Liver (tissue), 3 donors: ENCODE results near the gene SEZ6L2.

Experiments used
- ATF3 ChIP-seq: IDR thresholded peaks from 2 replicates; pipeline ENCODE4 v1.6.1; 2016; ENCODE audit warnings: antibody characterized with exemption
- CTCF ChIP-seq: fragments of 150-350 bp; IDR thresholded peaks from 2 replicates; pipeline ENCODE4 v1.5.1; 2017; ENCODE audit warnings: improper control_type of control experiment, low read depth, low read length; ENCODE audit not compliant: missing input control
- EGR1 ChIP-seq, 2 donors: IDR thresholded peaks; 2 replicates each; pipeline ENCODE4 v1.6.1; 2016 to 2018; ENCODE audit warnings: antibody characterized with exemption in 2 of 2, low read depth in 2 of 2
- GABPA ChIP-seq, 2 donors: IDR thresholded peaks in 1 of 2; conservative IDR thresholded peaks in 1 of 2; 2 replicates each; pipeline ENCODE4 v1.6.1; 2016; ENCODE audit warnings: antibody characterized with exemption in 2 of 2, mild to moderate bottlenecking in 1 of 2, moderate library complexity in 1 of 2
- JUND ChIP-seq, 2 donors: IDR thresholded peaks; 2 replicates each; pipeline ENCODE4 v1.6.1; 2016; ENCODE audit warnings: antibody characterized with exemption in 2 of 2
- MAX ChIP-seq: IDR thresholded peaks from 2 replicates; pipeline ENCODE4 v1.6.1; 2016; ENCODE audit warnings: antibody characterized with exemption
- NR2F2 ChIP-seq: IDR thresholded peaks from 2 replicates; pipeline ENCODE4 v1.6.1; 2016; ENCODE audit warnings: antibody characterized with exemption
- RAD21 ChIP-seq, 2 donors: IDR thresholded peaks; 2 replicates each; pipeline ENCODE4 v1.6.1; 2016; ENCODE audit warnings: antibody characterized with exemption in 2 of 2, mild to moderate bottlenecking in 2 of 2
- SP1 ChIP-seq: IDR thresholded peaks from 2 replicates; pipeline ENCODE4 v1.6.1; 2018; ENCODE audit warnings: antibody characterized with exemption, mild to moderate bottlenecking
- TAF1 ChIP-seq: conservative IDR thresholded peaks from 2 replicates; pipeline ENCODE4 v1.6.1; 2016; ENCODE audit warnings: antibody characterized with exemption, mild to moderate bottlenecking
- YY1 ChIP-seq: IDR thresholded peaks from 2 replicates; pipeline ENCODE4 v1.6.1; 2016; ENCODE audit warnings: antibody characterized with exemption, mild to moderate bottlenecking
- donor health status: healthy.
- donor health status: healthy.

GRCh38 chr16:29862884-29863668, 36.3 kb downstream of the SEZ6L2 start, which contains the start of gene CDIPT:
- TF ChIP-seq ATF3, result no peak
- peak; percentile 38 for TF ChIP-seq CTCF
- peak; percentile 97 for TF ChIP-seq MAX
- TF ChIP-seq GABPA (IDR thresholded peaks at IDR 0.05 in 1 of 2, conservative IDR thresholded peaks at IDR 0.05 in 1 of 2), result peak in 1 of 2 donors; percentile 79
- TF ChIP-seq RAD21 (IDR thresholded peaks at IDR 0.05), result peak; percentile 57 to 68
- TF ChIP-seq JUND (IDR thresholded peaks at IDR 0.05), result peak in 1 of 2 donors; percentile 85
- TF ChIP-seq TAF1, result peak; percentile 92
- TF ChIP-seq EGR1 (IDR thresholded peaks at IDR 0.05; ENCODE audit: low read depth in 2 of 2), result peak; percentile 45 to 77
- TF ChIP-seq NR2F2, result peak; percentile 69
- peak; percentile 88 for TF ChIP-seq YY1
- peak; percentile 90 for TF ChIP-seq SP1
